NOMO-1 treated with dmso at 0.1 percent for 144 hours (cell line): ENCODE data around the gene SUB1.
A peak's percentile ranks its signal among the peaks of the same experiment; 100 is the strongest.
"Not testable (repeated sequence)": the region's sequence is repeated elsewhere in the genome, so short reads cannot be mapped to it uniquely, and the experiment has no call there.

Experiments used
- DNase-seq: peaks from one replicate; lab custom pipeline; 2025; ENCODE audit not compliant: unreplicated experiment; lab: John Stamatoyannopoulos, UW

The SUB1 gene

DNA sequence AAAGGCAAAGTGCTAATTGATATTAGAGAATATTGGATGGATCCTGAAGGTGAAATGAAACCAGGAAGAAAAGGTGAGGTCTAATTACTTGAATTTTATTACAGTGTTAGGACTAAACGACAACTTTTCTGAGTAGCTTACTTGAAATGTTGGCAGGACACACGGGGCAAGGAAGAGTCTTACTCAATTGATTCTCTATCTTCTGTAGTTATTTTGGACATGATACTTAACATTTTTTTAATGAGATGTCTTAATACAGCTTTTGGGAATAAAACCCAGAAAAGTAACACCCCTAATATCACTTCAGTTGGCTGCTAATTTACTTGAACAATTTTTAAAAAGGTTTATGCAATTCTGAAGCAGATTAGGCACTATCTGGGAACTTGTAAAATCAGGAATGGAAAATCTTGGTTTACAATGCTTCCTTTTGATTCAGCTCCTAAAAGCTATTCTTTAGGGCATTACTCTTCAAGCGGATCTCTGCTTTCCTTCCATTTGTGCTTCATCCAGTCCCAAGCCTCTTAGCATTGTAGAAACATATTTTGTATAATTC, 13.7 kb downstream of the SUB1 start:
- DNase-seq: no peak

DNA sequence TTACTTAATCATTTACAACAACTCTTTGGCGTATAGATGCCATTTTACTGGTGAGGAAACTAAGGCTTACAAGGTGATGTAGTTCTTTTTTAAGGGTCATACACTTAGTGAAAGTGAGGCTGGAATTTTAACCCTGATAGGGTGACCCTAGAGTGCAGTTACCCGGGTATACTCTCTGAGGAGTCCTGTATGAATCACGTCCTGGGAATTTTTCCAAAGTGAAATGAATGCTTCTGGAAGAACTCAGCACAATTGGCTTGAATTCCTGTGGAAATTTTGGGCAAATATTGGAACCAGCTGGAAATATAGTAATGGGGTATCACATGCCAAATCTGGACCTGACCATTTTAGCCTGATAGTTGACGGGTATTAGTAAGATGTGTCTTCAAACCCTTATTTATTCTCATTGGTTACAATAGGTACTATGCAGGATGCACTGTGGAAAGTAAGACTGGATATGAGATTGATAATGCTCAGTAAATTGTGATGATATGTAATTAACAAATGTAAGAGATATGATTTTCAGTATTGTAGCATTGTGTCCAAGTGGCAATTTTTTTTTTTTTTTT, 14.8 kb downstream of the SUB1 start:
- no peak for DNase-seq

DNA sequence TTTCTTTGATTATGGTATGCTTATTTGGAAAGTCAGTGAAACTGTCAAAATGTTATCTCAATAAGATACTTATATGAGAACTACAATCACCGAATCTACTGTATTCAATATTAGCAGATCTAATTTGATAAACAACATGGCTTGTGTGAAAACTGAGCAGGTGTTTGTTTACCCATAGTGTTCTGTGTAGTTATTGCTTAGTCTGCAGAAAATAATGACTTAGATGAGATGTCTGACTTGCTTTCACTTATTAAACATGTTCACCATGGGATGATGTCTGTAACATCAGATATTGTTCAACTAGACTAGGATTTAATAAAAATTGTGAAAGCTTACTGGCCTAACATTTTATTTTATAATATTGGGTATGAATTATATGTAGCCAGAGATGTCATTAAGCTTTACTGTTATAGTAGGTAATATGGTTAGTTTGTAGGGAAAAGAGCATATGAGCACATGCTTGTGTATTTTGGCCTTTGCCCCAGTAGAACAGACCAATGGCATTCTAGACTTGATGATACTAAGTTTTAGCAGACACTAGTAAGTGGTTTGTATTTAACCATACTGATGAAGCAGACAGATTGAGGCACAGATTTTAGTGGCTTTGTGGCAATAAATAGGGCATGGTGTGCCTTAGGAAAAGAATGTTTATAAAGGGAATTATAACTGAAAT, 16.4 kb downstream of the SUB1 start:
- DNase-seq: no peak

DNA sequence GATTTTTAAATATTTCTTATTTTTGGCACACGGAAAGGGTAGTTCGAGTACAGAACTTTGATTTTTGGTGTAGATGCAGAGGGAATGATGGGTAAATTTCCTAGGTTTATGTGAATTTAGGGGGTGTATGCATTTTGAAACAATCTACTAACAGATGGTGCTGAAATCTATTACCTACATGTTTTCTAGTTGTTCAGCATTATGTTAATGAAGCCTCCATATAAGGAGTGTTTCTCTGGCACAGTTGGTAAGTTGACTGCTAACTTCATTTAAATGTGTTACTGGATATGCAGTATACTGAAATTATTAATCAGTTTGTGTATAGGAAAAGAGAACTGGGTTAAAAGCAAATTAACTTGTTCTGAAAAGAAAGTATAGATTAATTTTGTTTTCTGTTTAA, 17.5 kb downstream of the SUB1 start:
- no peak for DNase-seq

DNA sequence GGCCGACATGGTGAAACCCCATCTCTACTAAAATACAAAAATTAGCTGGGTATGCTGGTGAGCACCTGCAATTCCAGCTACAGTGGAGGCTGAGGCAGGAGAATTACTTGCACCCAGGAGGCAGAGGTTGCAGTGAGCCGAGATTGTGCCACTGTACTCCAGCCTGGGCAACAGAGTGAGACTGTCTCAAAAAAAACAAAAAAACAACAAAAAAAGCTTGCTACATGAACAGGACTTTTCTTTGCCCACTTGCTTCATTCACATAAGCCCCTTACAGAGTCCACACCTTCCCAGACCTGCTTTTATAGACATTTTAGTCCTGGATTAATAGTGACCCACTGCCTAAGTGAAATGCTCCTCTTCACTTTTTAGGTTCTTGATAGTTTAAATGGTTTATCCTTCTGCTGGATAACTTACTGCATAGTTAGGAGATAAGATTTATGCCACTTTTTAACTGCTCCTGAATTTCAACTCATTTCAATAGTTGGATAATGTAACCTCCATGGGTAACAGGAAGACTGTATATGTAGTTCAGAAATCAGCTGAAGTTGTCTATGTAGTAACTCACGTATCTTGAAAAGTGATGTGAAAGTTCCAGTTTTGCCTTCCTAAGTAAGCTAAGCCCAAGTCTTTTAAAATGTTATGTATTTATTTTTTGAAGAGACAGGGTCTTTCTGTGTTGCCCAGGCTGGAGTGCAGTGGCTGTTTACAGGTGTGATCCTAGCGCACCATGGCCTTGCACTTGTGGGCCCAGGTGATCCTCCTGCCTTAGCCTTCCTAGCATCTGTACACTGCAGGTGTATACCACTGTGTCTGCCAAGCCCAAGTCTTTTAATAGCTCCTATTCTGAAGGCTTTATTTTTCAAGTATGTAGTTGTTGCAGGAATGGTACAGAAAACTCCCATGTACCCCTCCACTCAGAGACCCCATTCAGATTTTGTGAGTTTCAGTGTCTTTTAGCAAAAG, 19.7 kb downstream of the SUB1 start:
- no peak for DNase-seq

DNA sequence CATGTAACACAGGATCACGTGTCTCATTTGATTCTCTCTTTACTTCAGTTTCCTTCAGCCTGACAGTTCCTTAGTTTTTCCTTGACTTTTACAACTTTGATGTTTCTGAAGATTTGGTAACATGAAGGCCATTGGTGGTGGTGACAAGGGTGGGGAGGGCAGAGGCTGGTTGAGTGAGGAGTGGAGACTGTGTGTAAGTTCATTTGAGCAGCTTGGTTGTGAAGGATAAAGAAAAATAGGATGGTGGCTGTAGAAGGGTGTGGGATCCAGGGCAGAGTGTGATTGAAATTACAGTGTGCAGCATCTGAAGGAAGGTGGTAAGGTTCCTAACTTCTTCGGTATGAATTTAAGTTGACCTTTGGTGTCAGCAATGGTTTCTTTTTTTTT, 20.4 kb downstream of the SUB1 start:
- no peak for DNase-seq

DNA sequence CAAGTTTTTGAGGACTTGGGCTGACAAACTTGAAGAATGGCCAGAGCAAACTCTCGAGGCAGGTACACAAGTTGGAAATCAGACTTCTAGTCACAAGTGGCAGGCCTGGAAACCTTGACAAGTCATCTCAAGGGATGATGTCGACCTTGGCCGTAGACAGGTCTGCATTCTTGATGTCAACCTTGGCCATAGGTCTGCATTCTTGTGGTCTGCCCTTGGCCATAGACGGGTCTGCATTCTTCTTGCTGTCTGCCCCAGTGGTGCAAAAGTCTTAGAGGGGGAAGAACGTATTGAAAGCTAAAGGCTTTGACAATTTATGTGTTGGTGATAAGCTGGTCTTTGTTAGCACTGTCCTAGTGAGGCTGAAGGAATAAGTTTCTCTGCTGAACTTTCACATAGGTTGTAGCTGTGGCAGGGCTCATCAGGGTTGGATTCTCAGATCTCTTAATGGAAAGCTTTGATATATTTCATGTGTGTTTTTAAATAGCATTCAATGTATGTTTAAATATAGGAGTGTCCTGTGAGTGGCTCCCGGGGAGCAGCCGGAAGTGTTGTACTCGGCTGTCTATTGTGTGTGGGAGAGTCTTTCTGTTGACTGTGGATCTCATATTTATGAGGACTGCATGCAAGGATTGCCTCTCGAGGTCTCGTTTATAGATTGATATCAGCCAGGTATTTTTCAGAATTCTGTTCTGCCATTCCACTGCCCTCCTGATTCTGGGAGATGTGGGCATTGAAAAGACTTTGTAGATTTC, 27.0 kb downstream of the SUB1 start:
- DNase-seq: no peak

DNA sequence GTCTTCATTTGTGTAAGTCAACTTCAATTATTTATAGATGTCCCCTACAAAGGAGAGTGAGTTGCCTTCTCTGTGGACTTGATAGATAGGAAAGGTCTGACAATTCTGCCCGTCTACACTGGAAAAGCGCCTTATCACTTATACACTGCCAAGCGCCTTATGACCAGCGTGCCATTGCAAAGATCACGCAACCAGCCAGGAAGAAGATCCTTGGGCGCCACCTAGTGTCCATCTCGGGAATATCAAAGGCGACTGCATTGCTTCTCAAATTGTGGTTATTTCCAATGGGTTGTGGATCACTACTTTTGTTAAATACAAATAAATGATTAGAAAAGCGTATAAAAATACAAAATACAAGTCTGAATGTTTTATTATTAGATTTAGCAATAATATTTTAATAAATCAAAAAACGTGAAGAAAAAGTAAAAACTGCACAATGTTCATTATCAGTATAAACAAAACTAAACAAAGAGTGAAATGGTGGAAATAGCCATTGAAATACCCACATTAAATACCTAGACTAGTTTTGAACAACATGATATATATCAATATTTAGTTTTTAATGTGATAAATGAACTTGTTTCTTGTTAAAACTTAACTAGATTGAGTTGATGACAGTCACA, 27.8 kb downstream of the SUB1 start:
- peak; percentile 71 for DNase-seq

DNA sequence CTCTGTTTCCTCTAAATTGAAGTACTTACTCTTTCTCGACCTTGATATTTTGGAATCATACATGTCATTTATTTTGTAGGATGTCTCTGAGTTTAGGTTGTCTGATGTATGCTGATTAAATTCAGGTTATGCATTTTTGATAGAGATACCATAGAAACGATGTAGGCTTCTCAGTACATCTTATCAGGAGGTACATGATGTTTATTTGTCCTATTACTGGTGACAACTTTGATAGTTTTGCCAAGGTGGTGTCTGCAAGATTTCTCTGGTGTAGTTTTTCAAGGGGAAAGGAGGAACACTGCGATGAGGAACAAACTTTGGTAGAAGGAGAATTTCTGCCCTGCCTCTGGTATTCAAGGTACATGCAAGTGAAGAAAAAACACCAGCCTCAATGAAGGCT, 29.9 kb downstream of the SUB1 start:
- no peak for DNase-seq

DNA sequence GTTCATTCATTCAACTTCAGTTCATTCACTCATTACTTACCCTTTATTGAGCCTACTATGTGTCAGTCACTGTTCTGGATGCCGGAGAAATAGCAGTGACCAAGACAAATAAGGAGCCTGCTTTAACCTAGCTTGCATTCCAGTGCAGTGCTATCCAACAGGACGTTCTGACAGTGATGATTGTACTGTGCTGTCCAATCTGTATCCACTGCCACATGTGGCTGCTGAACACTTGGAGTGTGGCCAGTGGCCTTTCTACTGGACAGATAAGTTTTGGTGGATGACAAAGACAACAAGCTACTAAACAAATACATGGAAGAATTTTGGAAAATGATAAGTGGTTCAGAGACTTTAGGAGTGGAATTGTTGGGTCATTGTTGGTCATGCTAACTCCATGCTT, 33.6 kb downstream of the SUB1 start:
- DNase-seq: no peak

DNA sequence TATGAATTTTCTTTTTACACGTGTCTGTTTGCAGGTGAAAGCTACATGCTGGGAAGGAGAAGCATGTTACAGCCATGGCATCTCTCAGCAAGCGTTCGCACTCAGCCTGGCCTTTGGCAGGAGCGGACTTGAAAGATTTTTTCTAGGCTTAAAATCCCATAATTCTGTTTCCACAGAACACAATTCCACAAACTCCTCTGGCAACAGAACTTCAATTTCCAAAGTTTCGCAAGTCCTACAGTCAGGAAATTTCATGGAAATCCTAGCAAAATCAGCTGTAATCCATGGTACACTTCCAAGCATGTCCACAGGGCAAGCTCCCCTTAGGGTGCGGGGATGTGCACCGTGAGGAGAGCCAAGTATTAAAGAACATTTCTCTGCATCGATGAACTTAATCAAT, 35.9 kb downstream of the SUB1 start:
- no peak for DNase-seq

DNA sequence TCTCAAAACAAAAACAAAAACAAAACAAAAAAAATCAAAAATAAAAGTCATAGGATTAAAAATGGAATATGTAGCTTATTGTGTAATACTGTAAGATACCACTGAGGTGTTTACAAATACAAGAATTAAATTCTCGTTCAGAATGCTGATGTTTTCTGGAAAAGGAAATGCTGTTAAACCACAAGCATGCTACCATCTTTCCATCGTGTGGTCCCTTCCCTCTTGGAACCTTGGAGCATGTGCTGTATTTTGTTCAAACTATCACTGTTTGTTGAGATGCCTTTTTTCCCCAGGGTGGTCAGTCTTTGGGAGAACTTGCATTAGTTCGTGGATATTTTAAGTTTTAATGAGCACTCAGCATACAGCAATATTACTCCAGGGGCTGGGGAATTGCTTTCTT, 39.7 kb downstream of the SUB1 start:
- no peak for DNase-seq

DNA sequence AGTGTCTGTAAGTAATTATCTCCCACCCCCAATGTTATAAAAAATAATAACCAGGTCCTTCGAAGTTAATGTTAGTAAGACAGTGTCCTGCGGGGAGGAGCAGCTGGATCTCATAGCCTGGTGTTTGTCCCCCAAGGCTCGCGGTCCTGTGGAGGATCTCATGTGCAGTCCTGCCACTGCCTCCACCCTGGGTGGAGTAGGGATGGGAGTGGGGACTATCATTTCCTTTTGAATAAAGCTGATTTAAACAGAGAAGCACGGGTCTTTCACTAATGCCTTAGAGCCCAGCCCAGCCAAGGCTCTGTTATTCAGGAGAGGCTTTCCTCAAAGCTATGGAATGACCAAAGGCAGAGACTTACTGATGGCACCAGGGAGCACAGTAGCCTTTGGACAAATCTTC, 40.2 kb downstream of the SUB1 start:
- DNase-seq: no peak

DNA sequence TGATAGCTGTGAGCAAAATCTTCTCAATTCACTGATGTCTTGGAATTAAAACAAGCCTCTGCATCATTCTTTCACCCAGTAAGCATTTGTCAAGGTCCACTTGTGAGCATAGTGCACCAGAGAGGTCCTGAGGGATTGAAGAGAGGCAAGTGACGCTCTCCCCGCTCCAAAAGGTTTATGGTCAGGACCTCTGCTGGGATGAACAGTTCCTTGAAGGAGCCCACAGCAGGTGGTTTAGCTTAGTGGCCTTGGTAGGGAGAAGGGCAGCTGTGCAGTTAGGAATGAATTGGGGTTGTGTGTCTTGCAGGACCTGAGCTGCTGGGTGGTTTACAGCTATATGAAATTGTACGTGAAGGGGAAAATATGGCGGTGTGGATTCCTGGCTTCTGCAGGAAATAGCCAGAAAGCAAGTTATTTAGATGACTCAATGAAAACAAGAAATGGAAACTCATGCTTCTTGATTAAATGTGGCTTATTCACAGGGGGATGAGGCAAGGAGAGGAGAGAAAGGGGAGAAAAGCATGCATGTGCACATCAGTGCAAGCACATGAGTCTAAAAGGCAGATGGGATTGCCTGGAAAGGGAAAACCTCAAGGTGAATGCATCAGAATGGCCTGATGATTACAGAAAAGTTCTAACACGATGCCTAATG, 42.0 kb downstream of the SUB1 start:
- DNase-seq: no peak

DNA sequence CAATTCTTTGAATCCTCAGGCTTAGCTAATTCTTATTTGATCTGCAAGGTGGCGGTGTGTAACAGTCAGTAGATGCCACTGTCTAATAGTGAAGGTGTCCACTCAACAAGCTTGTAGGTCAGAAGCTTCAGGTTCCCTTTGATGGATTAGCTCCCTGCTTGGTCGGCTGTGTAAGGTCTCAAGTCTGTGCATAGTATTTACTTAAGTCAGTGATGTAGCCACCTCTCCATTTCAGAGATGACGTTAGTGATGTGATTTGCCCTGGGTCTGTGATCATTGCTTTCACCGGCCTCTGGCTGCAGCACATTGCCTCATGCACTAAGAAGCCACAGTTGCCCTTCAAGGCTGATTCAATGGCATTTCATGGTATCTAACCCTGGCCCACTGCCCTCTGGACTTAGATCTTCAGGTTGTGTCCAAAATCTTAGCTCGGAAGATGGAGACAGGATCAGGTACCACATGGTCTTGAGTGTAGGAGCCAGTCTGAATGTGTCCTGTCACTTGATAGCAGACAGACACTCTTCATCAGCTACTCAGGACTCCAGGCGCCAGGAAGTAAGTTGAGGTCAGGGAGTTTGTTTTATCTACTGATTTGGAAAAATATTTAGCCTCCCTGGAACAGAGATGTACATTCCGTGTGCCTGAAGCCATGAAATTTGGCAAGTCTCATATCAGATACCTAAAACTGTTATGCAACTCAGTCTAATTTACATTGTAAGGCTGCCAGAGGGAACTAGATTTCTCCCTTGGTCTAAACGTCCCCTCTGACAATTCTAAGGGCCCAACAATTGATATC, 42.9 kb downstream of the SUB1 start:
- DNase-seq: no peak

DNA sequence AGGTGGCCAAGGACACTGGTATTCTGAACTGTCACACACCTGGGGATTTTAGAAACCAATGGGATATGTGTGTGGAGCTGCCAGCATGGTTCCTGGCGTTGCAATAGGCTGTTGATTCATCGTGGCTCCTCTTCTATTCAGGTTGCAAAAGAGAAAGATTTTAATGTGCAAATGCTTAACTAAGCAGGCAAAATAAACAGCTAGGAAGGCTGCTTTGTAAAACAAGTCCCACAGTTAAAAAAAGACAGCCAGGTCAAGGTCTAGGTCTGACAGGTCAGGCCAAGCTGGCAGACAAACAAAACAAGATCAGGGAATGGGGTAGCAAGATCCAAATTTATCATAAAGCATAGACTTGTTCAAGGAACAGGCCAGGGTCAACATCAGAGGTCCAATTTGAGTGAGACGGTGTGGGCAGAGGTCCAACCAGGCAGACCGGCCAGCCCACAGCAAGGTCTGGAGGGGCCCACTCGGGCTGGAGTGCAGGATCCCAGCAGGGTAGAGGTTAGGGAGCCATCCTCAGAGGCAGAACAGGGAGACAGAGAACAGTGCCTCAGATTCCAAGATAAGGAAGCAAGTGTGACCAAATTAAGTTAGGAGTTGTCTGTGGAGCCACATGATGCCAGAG, 45.6 kb downstream of the SUB1 start:
- no peak for DNase-seq

DNA sequence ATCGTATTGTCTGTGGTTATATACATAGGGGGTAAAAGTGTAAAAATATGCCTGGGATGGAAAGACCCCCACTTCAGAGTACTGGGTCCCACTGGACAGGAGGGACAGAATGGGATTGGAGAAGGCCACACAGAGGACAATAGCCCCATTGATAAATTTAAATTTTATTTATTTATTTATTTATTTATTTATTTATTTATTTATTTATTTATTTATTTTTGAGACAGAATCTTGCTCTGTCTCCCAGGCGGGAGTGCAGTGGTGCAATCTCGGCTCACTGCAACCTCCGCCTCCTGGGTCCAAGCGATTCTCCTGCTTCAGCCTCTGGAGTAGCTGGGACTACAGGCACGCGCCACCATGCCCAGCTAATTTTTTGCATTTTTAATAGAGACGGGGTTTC, 47.7 kb downstream of the SUB1 start:
- not testable (repeated sequence) for DNase-seq

DNA sequence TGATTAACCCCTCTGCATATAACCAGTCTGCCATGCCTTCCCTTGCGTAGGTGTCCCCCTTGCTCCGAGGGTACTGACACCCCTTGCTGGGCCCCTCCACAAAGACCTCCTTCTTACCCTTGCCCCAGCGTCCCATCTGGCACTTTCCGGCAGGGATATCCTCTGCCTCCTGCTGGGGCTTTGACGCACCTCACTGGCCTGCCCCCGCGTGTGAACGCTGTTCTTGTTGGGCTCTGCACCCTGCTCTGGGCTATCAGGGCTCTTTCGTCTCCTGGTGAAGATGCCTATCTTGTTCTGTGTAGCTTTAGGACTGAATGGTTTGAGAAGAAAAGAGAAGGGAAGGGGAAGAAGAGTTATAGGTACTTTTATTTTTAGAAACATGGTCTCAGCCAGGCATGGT, 53.0 kb downstream of the SUB1 start:
- DNase-seq: no peak

DNA sequence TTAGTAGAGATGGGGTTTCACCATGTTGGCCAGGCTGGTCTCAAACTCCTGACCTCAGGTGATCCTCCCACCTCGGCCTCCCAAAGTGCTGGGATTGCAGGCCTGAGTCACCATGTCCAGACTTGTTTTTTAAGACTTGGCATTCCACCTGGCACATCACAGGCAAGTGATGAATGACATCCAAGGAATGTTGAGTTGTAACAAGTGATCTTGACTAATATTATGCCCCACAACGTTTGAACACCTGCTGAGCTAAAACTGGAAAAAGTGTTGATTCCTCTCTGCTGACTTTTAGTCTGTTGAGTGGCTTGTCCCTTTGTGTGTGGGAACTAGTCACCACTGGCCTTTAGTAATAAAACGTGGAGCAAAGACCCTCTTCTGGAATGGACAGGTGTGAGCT, 54.6 kb downstream of the SUB1 start:
- no peak for DNase-seq
